Smooth muscle cell (in vitro differentiated cells): ENCODE data around the gene CYB561D1. TPM values are rescaled to one million over a fixed set of nuclear protein-coding genes. Genes with fewer than 3 reads are reported as not detected.

ENCODE experiments used
- DNase-seq: peaks from one replicate; lab custom pipeline; 2025; ENCODE audit not compliant: unreplicated experiment; lab: John Stamatoyannopoulos, UW
- H2AFZ ChIP-seq: fragments of 200-600 bp; sonication (generic); 2 replicates; pipeline ENCODE4 v1.6.0; 2016; ENCODE audit warnings: antibody characterized with exemption, low read depth, mild to moderate bottlenecking
- H3F3A ChIP-seq: fragments of 200-600 bp; sonication (generic); 2 replicates; pipeline ENCODE4 v1.6.0; 2017; ENCODE audit warnings: antibody characterized with exemption, low read depth
- H3K27ac ChIP-seq: fragments of 200-600 bp; sonication (generic); 2 replicates; pipeline ENCODE4 v1.5.1; 2016; ENCODE audit warnings: low read depth, mild to moderate bottlenecking
- H3K27me3 ChIP-seq: fragments of 200-600 bp; sonication (generic); 2 replicates; pipeline ENCODE4 v1.6.1; 2016; ENCODE audit warnings: low read depth, mild to moderate bottlenecking
- H3K36me3 ChIP-seq: fragments of 200-600 bp; sonication (generic); 2 replicates; pipeline ENCODE4 v1.5.1; 2016; ENCODE audit warnings: low read depth
- H3K4me1 ChIP-seq: fragments of 200-600 bp; sonication (generic); 2 replicates; pipeline ENCODE4 v1.5.1; 2016; ENCODE audit warnings: low read depth
- H3K4me2 ChIP-seq: fragments of 200-600 bp; sonication (generic); 2 replicates; pipeline ENCODE4 v1.6.0; 2016; ENCODE audit warnings: mild to moderate bottlenecking
- H3K4me3 ChIP-seq: fragments of 200-600 bp; sonication (generic); 2 replicates; pipeline ENCODE4 v1.5.1; 2016; ENCODE audit warnings: mild to moderate bottlenecking
- H3K79me2 ChIP-seq: fragments of 200-600 bp; sonication (generic); 2 replicates; pipeline ENCODE4 v1.6.0; 2016; ENCODE audit warnings: low read depth, mild to moderate bottlenecking
- H3K9ac ChIP-seq: fragments of 200-600 bp; sonication (generic); 2 replicates; pipeline ENCODE4 v1.6.0; 2016; ENCODE audit warnings: low read depth
- H3K9me3 ChIP-seq: fragments of 200-600 bp; sonication (generic); replicated peaks from 2 replicates; pipeline ENCODE4 v1.5.1; 2016; ENCODE audit warnings: low read depth
- H4K20me1 ChIP-seq: fragments of 200-600 bp; sonication (generic); 2 replicates; pipeline ENCODE4 v1.6.0; 2016; ENCODE audit warnings: low read depth
- WGBS: methylation state at CpG from one replicate; pipeline ENCODE4 v1.1.7; 2016; ENCODE audit warnings: low lambda C conversion rate; 5-methylcytosine and 5-hydroxymethylcytosine counted together
- polyA plus RNA-seq: library from polyadenylated mRNA; unstranded; fragments of >200 nt; fragmentation: Nextera tagmentation; extraction: Ambion mirVana; gene quantifications from 2 replicates; pipeline ENCODE4 v1.2.1, GENCODE V29; 2016
- total RNA-seq: library from RNA; depleted of rRNA; stranded (reverse); fragments of >200 nt; gene quantifications from 2 replicates; pipeline ENCODE4 v1.2.3, GENCODE V29; 2014
- TF ChIP-seq, protein P1 (sequence below): fragments of 200-600 bp; sonication (generic); IDR thresholded peaks from 2 replicates; pipeline ENCODE4 v1.5.1; 2017; ENCODE audit warnings: borderline replicate concordance, mild to moderate bottlenecking, antibody characterized with exemption; ENCODE audit not compliant: insufficient read depth, poor library complexity, severe bottlenecking

The CYB561D1 gene
- total and polyA plus RNA-seq, 2 experiments from 2014 or later: 4.5 to 5.3 TPM

GRCh38 chr1:109482242-109482641 is 11.7 kb upstream of the CYB561D1 start:
- Histone ChIP-seq H3K79me2 (no peaks in the 10 kb centered on the region), H3K4me2 (no peak overlapping the region), H3K27ac (no peak overlapping the region), H3K4me3 (no peak overlapping the region), H3K9ac (no peak overlapping the region), H3K4me1 (peaks cover 8% of the 10 kb centered on the region), H3K9me3 (no peaks in the 10 kb centered on the region), H4K20me1 (no peaks in the 10 kb centered on the region), H3K36me3 (no peaks in the 10 kb centered on the region), H3F3A (no peaks in the 10 kb centered on the region), H3K27me3 (peaks cover 8% of the 10 kb centered on the region), H2AFZ (no peak overlapping the region)
- TF ChIP-seq, protein P1, sequence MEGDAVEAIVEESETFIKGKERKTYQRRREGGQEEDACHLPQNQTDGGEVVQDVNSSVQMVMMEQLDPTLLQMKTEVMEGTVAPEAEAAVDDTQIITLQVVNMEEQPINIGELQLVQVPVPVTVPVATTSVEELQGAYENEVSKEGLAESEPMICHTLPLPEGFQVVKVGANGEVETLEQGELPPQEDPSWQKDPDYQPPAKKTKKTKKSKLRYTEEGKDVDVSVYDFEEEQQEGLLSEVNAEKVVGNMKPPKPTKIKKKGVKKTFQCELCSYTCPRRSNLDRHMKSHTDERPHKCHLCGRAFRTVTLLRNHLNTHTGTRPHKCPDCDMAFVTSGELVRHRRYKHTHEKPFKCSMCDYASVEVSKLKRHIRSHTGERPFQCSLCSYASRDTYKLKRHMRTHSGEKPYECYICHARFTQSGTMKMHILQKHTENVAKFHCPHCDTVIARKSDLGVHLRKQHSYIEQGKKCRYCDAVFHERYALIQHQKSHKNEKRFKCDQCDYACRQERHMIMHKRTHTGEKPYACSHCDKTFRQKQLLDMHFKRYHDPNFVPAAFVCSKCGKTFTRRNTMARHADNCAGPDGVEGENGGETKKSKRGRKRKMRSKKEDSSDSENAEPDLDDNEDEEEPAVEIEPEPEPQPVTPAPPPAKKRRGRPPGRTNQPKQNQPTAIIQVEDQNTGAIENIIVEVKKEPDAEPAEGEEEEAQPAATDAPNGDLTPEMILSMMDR: no peak
- DNase-seq: no peak

GRCh38 chr1:109482791-109483671 is 10.9 kb upstream of the CYB561D1 start:
- Histone ChIP-seq H3K9ac (no peak overlapping the region), H3K27me3 (peaks cover 8% of the 10 kb centered on the region), H4K20me1 (no peaks in the 10 kb centered on the region), H3K4me2 (peak overlapping the region; percentile 100), H3K36me3 (no peaks in the 10 kb centered on the region), H3K4me1 (peaks cover 8% of the 10 kb centered on the region), H3F3A (no peaks in the 10 kb centered on the region), H3K27ac (no peak overlapping the region), H3K79me2 (no peaks in the 10 kb centered on the region), H3K9me3 (no peaks in the 10 kb centered on the region), H3K4me3 (peak overlapping the region; percentile 73), H2AFZ (peak overlapping the region; percentile 99)
- WGBS: 20% methylated on average over 28 of the region's 29 CpGs
- no peak for DNase-seq
- TF ChIP-seq, protein P1: no peak

DNA sequence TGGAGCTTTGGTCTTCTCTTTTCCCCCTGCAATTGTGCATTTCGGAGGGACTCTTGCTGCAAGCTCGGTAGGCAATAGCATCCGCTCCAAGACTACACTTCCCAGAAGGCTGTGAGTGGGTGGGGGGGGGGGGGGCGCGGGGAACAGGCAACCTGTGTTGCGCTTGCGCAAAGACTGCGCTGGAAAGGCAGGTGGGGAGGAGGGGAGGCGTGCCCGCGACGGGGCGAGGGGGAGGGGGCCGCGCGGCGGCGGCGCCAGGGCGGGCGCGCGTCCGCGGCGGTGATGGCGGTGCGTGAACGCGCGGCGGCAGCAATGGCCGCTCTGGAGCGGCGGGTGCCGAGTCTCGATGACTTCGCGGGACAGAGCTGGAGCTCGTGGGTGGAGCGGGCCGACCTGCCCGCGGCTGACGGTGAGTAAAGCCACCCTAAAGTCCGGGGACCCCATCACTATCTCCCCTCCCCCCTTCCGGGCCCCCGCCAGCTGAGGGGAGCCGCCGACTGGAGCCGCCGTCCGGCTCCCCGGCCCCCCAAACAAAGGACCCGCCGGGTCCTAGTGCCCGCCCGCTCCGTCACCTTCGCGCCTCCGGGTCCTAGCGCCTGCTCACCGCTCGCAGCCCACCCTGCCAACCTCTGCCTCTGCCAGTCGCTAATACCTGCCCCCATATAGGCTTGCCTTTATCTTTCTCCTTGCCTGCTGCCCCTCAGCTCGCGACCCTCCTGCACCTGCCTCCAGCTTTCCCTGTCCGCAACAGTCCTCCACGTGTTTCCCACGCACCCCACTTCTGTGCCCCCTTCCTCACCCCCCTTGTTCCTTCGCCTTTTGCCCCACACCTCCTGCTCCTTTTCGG is 10.0 kb upstream of the CYB561D1 start, which contains the start of gene ATXN7L2:
Gene ATXN7L2, plus strand, starts transcription at position 234 of the 847 bp plus-strand sequence. Its CDS starts 49 bp downstream, at position 283.
- Histone ChIP-seq H3K36me3 (no peaks in the 10 kb centered on the region), H3K9ac (peak within 1 kb of the TSS; percentile 99), H3K27ac (peak within 1 kb of the TSS; percentile 72), H4K20me1 (no peaks in the 10 kb centered on the region), H3K4me1 (peaks cover 8% of the 10 kb centered on the region), H3K9me3 (no peaks in the 10 kb centered on the region), H3F3A (no peaks in the 10 kb centered on the region), H3K4me2 (peak within 1 kb of the TSS; percentile 100), H3K4me3 (peak within 1 kb of the TSS; percentile 79), H3K79me2 (no peaks in the 10 kb centered on the region), H3K27me3 (peaks cover 8% of the 10 kb centered on the region), H2AFZ (peak within 1 kb of the TSS; percentile 99)
- TF ChIP-seq, protein P1: no peak
- 3% methylated on average over 38 of the region's 73 CpGs for WGBS
- DNase-seq: peak; percentile 93
